ENCODE measurements around the gene KCNJ9.

The KCNJ9 gene

GRCh38 chr1:160096274-160097116, 15.2 kb downstream of the KCNJ9 start:
- no peaks in the 10 kb centered on the region for H3K27me3 ChIP-seq (ENCODE audit: control insufficient read depth, insufficient read depth, low read length)
- H3K4me3 ChIP-seq (ENCODE audit: low read depth, low read length): no peak overlapping the region
- H3K79me2 ChIP-seq: no peaks in the 10 kb centered on the region
- no peak for TF ChIP-seq CTCF (IDR thresholded peaks at IDR 0.05)
- H3K27ac ChIP-seq: no peak overlapping the region
- no peak overlapping the region for H3K4me2 ChIP-seq (ENCODE audit: low read length)
- no peak overlapping the region for H2AFZ ChIP-seq
- no peaks in the 10 kb centered on the region for H3K4me1 ChIP-seq
- H3K9me3 ChIP-seq (ENCODE audit: control insufficient read depth, low read length): no peaks in the 10 kb centered on the region
- H3K36me3 ChIP-seq (ENCODE audit: control insufficient read depth, insufficient read depth, low read length): no peaks in the 10 kb centered on the region
- no peak overlapping the region for H3K9ac ChIP-seq

- H3K9me3 ChIP-seq (ENCODE audit: control insufficient read depth, low read length): no peaks in the 10 kb centered on the region
- no peaks in the 10 kb centered on the region for H3K4me1 ChIP-seq
- peak overlapping the region; percentile 72 for H3K4me3 ChIP-seq (ENCODE audit: low read depth, low read length)
- H3K4me2 ChIP-seq (ENCODE audit: low read length): peak overlapping the region; percentile 92
- no peak overlapping the region for H3K9ac ChIP-seq
- H2AFZ ChIP-seq: peak overlapping the region; percentile 92
- H3K36me3 ChIP-seq (ENCODE audit: control insufficient read depth, insufficient read depth, low read length): no peaks in the 10 kb centered on the region
- no peaks in the 10 kb centered on the region for H3K79me2 ChIP-seq
- no peaks in the 10 kb centered on the region for H3K27me3 ChIP-seq (ENCODE audit: control insufficient read depth, insufficient read depth, low read length)
- no peak overlapping the region for H3K27ac ChIP-seq
- no peak for TF ChIP-seq CTCF (IDR thresholded peaks at IDR 0.05)
These were observed 16.0 kb downstream of the KCNJ9 start for GRCh38 chr1:160097151-160097910.

GRCh38 chr1:160097911-160098851, 16.8 kb downstream of the KCNJ9 start, which contains the start of gene IGSF8:
TSS of gene IGSF8 (minus strand) at chr1:160098619. CDS start at chr1:160098472, 147 bp downstream.
- H3K79me2 ChIP-seq: no peaks in the 10 kb centered on the region
- H3K9me3 ChIP-seq (ENCODE audit: control insufficient read depth, low read length): no peaks in the 10 kb centered on the region
- no peaks in the 10 kb centered on the region for H3K4me1 ChIP-seq
- peak within 1 kb of the TSS; percentile 87 for H3K27ac ChIP-seq
- no peaks in the 10 kb centered on the region for H3K27me3 ChIP-seq (ENCODE audit: control insufficient read depth, insufficient read depth, low read length)
- no peak within 1 kb of the TSS for H3K9ac ChIP-seq
- no peaks in the 10 kb centered on the region for H3K36me3 ChIP-seq (ENCODE audit: control insufficient read depth, insufficient read depth, low read length)
- peak within 1 kb of the TSS; percentile 92 for H3K4me2 ChIP-seq (ENCODE audit: low read length)
- peak within 1 kb of the TSS; percentile 93 for H2AFZ ChIP-seq
- TF ChIP-seq CTCF (IDR thresholded peaks at IDR 0.05): no peak
- H3K4me3 ChIP-seq (ENCODE audit: low read depth, low read length): peak within 1 kb of the TSS; percentile 72

- Histone ChIP-seq H3K4me1 (no peaks in the 10 kb centered on the region), H3K4me2 (ENCODE audit: low read length) (peak overlapping the region; percentile 70), H3K4me3 (ENCODE audit: low read depth, low read length) (peak overlapping the region; percentile 45), H3K9ac (no peak overlapping the region), H2AFZ (peak overlapping the region; percentile 93), H3K36me3 (ENCODE audit: control insufficient read depth, insufficient read depth, low read length) (no peaks in the 10 kb centered on the region), H3K79me2 (no peaks in the 10 kb centered on the region), H3K27ac (peak overlapping the region; percentile 87), H3K27me3 (ENCODE audit: control insufficient read depth, insufficient read depth, low read length) (no peaks in the 10 kb centered on the region), H3K9me3 (ENCODE audit: control insufficient read depth, low read length) (no peaks in the 10 kb centered on the region)
- TF ChIP-seq CTCF (IDR thresholded peaks at IDR 0.05): no peak
These were observed 17.7 kb downstream of the KCNJ9 start for GRCh38 chr1:160098852-160099561.

Data from parathyroid adenoma (tissue), 2 donors.